Activated T-helper 1 cell treated with anti-CD3 and anti-CD28 coated beads, Interleukin-12 subunit alpha, Interleukin-12 subunit beta, Interleukin-2, Interleukin-4 antibody, amounts not matched to agents 30 ng/mL and 10 ng/mL and 1 ng/mL, durations not matched to agents 14 hours and 24 hours and 36 hours (primary cell): ENCODE results near the gene BUD23. TPM values are rescaled to one million over a fixed set of nuclear protein-coding genes. Genes with fewer than 3 reads are reported as not detected.

Experiments
- total RNA-seq: library from RNA; stranded (reverse); gene quantifications from 2 replicates; pipeline ENCODE4 v1.2.3, GENCODE V29; 2022

Gene BUD23
- total RNA-seq, 1 donor from 2014 or later, result 128 TPM

Other genes with a start within 250 kb of the BUD23 start
- 0.54 and 0.67 TPM in 2 replicates for gene FZD9, start 249.8 kb upstream of the BUD23 start, total RNA-seq
- gene BAZ1B, start 161.3 kb upstream of the BUD23 start, total RNA-seq, result 110 and 111 TPM in 2 replicates
- gene BCL7B, start 125.9 kb upstream of the BUD23 start, total RNA-seq, result 80.6 and 86.0 TPM in 2 replicates
- 46.5 and 48.2 TPM in 2 replicates for gene TBL2, start 105.0 kb upstream of the BUD23 start, total RNA-seq
- gene MLXIPL, start 59.1 kb upstream of the BUD23 start, total RNA-seq, result not detected in 2 replicates
- 0.18 and 0.34 TPM in 2 replicates for gene VPS37D, start 15.8 kb upstream of the BUD23 start, total RNA-seq
- gene DNAJC30, start 144 bp upstream of the BUD23 start, total RNA-seq, result 11.2 and 11.6 TPM in 2 replicates
- gene STX1A, start 36.1 kb downstream of the BUD23 start, total RNA-seq, result 24.9 and 26.7 TPM in 2 replicates
- 18.9 and 24.3 TPM in 2 replicates for gene ABHD11, start 55.2 kb downstream of the BUD23 start, total RNA-seq
- not detected in 2 replicates for gene CLDN3, start 86.7 kb downstream of the BUD23 start, total RNA-seq
- gene CLDN4, start 147.4 kb downstream of the BUD23 start, total RNA-seq, result not detected in 2 replicates
- gene METTL27, start 158.9 kb downstream of the BUD23 start, total RNA-seq, result 1.2 and 1.8 TPM in 2 replicates
- gene TMEM270, start 177.6 kb downstream of the BUD23 start, total RNA-seq, result not detected in 2 replicates